ENCODE data around the gene DLD. TPM values are rescaled to one million over a fixed set of nuclear protein-coding genes. Genes with fewer than 3 reads are reported as not detected.
"Not testable (repeated sequence)": the region's sequence is repeated elsewhere in the genome, so short reads cannot be mapped to it uniquely, and the experiment has no call there.

The DLD gene
- 127 TPM for polyA plus RNA-seq (2012; ENCODE audit: missing spikeins)

DNA sequence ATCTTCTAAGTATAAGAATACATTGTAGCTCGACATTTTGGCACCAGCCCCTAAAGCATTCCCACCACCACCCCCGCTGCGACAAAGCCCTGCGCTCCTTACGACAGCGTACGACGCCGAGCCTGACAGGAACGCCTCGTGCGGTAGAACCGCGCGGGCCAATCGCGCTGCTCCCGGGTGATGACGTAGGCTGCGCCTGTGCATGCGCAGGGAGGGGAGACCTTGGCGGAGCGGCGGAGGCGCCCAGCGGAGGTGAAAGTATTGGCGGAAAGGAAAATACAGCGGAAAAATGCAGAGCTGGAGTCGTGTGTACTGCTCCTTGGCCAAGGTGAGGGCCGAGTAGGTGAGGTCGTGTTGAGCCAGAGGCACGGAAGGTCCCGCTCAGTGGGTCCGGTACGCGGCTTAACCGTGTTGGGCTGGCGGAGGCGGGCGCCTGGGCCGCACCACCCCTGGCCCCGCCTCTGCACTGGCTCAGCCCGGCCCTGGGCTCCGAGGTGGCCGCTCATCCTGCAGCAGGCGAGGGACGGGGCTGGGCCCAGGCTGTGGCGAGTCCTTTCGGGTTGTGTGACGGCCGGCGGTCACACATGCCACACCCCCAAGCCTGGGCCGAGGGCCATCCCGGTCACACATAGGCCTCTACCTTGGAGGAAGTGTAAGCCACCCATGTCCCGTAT, at the start of gene DLD:
Gene DLD (plus strand): TSS at position 222 of the 674 bp plus-strand sequence. CDS start 68 bp downstream, at position 290.
- peak; percentile 97 for FAIRE-seq
- TF ChIP-seq POLR2AphosphoS5 (IDR thresholded peaks at IDR 0.05; ENCODE audit: low read depth, low read length), result peak; percentile 83
- TF ChIP-seq TAF1 (IDR thresholded peaks at IDR 0.05; ENCODE audit: borderline replicate concordance, low read depth, low read length), result no peak
- TF ChIP-seq POLR2A (IDR thresholded peaks at IDR 0.05; ENCODE audit: low read depth, low read length), result peak; percentile 79
- DNase-seq (ENCODE audit: insufficient read length), result peak; percentile 88

DNA sequence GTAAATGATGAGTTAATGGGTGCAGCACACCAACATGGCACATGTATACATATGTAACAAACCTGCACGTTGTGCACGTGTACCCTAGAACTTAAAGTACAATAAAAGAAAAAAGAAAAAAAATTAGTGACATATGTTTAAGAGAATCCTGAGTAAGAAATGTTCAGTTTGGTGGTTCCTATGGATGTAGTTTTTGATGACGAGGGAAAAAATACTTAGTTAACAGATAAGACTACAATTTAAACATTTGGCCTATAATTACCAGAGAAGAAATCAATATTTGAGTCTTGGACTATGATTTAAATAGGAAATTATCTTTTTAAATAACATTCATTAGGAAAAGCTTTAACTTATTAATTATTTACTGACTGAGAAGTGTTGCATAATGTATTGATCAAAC, 48.8 kb upstream of the DLD start:
- FAIRE-seq (no peak), DNase-seq (ENCODE audit: insufficient read length) (no peak)
- TF ChIP-seq POLR2AphosphoS5 (IDR thresholded peaks at IDR 0.05; ENCODE audit: low read depth, low read length) (no peak), TAF1 (IDR thresholded peaks at IDR 0.05; ENCODE audit: borderline replicate concordance, low read depth, low read length) (no peak), POLR2A (IDR thresholded peaks at IDR 0.05; ENCODE audit: low read depth, low read length) (no peak)

DNA sequence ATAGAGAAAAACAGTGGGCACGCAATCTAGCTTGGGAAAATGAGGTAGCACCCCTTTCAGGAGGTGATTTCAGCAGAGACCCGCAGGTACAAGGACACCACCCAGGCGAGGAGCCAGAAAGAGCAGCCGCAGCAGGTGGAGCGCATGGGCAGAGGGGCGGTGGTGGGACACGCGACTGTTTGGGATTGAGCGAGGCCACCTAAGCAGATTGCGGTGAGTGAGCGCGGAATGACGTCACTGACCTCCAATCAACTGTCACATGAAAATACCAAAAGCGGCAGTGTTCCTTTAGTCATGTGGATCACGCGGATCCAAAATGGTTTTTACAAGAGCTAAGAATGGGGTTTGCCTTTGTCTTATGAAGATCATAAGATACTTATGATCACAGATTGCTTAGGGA, 47.8 kb upstream of the DLD start:
- DNase-seq (ENCODE audit: insufficient read length) (no peak), FAIRE-seq (no peak)
- TF ChIP-seq POLR2AphosphoS5 (IDR thresholded peaks at IDR 0.05; ENCODE audit: low read depth, low read length), result no peak
- no peak for TF ChIP-seq TAF1 (IDR thresholded peaks at IDR 0.05; ENCODE audit: borderline replicate concordance, low read depth, low read length)
- TF ChIP-seq POLR2A (IDR thresholded peaks at IDR 0.05; ENCODE audit: low read depth, low read length), result no peak

GRCh38 chr7:107846324-107846723, 44.7 kb upstream of the DLD start:
- no peak for DNase-seq (ENCODE audit: insufficient read length)
- FAIRE-seq, result no peak
- no peak for TF ChIP-seq POLR2AphosphoS5 (IDR thresholded peaks at IDR 0.05; ENCODE audit: low read depth, low read length)

DNA sequence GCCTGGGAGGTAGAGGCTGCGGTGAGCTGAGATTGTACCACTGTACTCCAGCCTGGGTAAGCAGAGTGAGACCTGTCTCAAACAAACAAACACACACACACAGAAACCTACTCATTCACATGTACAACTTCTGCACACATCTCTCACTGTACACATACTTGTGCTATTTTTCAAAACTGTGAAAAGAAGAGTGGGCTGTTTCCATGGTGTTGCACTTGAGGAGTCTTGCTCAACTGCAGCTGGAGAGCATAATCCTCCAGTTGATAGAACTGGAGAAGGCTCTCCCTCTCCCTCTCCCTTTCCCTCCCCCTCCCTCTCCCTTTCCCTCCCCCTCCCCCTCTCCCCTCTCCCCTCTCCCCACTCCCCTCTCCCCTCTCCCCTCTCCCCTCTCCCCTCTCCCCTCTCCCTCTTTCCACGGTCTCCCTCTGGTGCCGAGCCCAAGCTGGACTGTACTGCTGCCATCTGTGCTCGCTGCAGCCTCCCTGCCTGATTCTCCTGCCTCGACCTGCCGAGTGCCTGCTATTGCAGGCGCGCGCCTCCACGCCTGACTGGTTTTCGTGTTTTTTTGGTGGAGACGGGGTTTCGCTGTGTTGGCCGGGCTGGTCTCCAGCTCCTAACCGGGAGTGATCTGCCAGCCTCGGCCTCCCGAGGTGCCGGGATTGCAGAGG, 43.7 kb upstream of the DLD start:
- FAIRE-seq, result no peak
- TF ChIP-seq POLR2A (IDR thresholded peaks at IDR 0.05; ENCODE audit: low read depth, low read length) (no peak), TAF1 (IDR thresholded peaks at IDR 0.05; ENCODE audit: borderline replicate concordance, low read depth, low read length) (no peak), POLR2AphosphoS5 (IDR thresholded peaks at IDR 0.05; ENCODE audit: low read depth, low read length) (no peak)
- DNase-seq (ENCODE audit: insufficient read length), result no peak

GRCh38 chr7:107847836-107848175, 43.2 kb upstream of the DLD start:
- not testable (repeated sequence) for FAIRE-seq

GRCh38 chr7:107848211-107848610, 42.8 kb upstream of the DLD start:
- DNase-seq (ENCODE audit: insufficient read length); FAIRE-seq: not testable (repeated sequence)

More at GRCh38 chr7:107847836-107848175, 43.2 kb upstream of the DLD start:
- not testable (repeated sequence) for DNase-seq (ENCODE audit: insufficient read length)

GRCh38 chr7:107850216-107850615, 40.8 kb upstream of the DLD start:
- no peak for FAIRE-seq
- no peak for TF ChIP-seq POLR2A (IDR thresholded peaks at IDR 0.05; ENCODE audit: low read depth, low read length)
- TF ChIP-seq POLR2AphosphoS5 (IDR thresholded peaks at IDR 0.05; ENCODE audit: low read depth, low read length), result no peak
- TF ChIP-seq TAF1 (IDR thresholded peaks at IDR 0.05; ENCODE audit: borderline replicate concordance, low read depth, low read length), result no peak
- no peak for DNase-seq (ENCODE audit: insufficient read length)

DNA sequence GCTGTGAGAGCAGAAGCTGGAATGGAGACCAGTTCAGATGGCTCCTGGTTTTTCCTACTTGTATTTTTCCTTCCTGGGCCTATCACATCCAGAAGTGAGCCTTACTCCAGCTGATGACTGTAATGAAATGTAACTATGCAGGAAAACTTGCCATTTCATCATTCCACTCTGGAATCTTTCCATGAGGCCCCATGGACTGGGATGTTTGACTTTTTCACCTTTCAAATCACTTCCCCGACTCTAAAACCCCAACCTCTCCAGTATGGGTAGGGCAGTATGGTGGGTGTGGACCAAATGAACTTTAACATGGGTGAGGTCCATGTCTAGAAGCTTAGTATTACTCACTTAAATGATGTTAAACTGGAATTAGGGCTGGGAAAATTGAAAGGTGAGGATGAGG, 40.3 kb upstream of the DLD start:
- no peak for FAIRE-seq
- no peak for TF ChIP-seq TAF1 (IDR thresholded peaks at IDR 0.05; ENCODE audit: borderline replicate concordance, low read depth, low read length)
- no peak for TF ChIP-seq POLR2A (IDR thresholded peaks at IDR 0.05; ENCODE audit: low read depth, low read length)
- no peak for TF ChIP-seq POLR2AphosphoS5 (IDR thresholded peaks at IDR 0.05; ENCODE audit: low read depth, low read length)
- DNase-seq (ENCODE audit: insufficient read length), result no peak

DNA sequence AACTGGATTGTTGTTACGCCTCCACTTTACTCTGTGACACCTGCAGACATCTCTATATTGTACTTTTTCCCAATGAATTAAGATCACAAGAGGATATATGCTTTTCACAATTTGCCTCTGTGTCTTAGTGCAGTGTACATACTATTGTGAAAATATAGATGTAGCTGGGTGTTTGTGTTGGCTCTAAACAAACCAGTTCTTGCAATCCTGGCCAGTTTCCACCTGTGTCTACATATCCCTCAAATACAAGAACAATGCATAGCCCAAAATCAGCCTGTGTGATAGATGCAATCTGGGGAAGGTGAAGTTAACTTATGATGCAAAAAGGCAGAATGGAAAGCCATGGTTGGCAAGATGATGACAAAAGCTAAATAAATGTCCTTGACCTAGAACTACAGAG, 36.5 kb upstream of the DLD start:
- no peak for DNase-seq (ENCODE audit: insufficient read length)
- FAIRE-seq, result no peak

GRCh38 chr7:107854989-107855388, 36.0 kb upstream of the DLD start:
- FAIRE-seq, result no peak
- no peak for DNase-seq (ENCODE audit: insufficient read length)
- no peak for TF ChIP-seq TAF1 (IDR thresholded peaks at IDR 0.05; ENCODE audit: borderline replicate concordance, low read depth, low read length)
- TF ChIP-seq POLR2AphosphoS5 (IDR thresholded peaks at IDR 0.05; ENCODE audit: low read depth, low read length), result no peak
- no peak for TF ChIP-seq POLR2A (IDR thresholded peaks at IDR 0.05; ENCODE audit: low read depth, low read length)

More for the DNA sequence above, 36.5 kb upstream of the DLD start:
- TF ChIP-seq TAF1 (IDR thresholded peaks at IDR 0.05; ENCODE audit: borderline replicate concordance, low read depth, low read length) (no peak), POLR2A (IDR thresholded peaks at IDR 0.05; ENCODE audit: low read depth, low read length) (no peak), POLR2AphosphoS5 (IDR thresholded peaks at IDR 0.05; ENCODE audit: low read depth, low read length) (no peak)

- TF ChIP-seq TAF1 (IDR thresholded peaks at IDR 0.05; ENCODE audit: borderline replicate concordance, low read depth, low read length) (no peak), POLR2AphosphoS5 (IDR thresholded peaks at IDR 0.05; ENCODE audit: low read depth, low read length) (no peak), POLR2A (IDR thresholded peaks at IDR 0.05; ENCODE audit: low read depth, low read length) (no peak)
- no peak for DNase-seq (ENCODE audit: insufficient read length)
- FAIRE-seq, result no peak
Observed at GRCh38 chr7:107856806-107857540, 34.0 kb upstream of the DLD start.

Data from GM12892 (cell line).